Endothelial cell (in vitro differentiated cells): ENCODE results near the gene LRRC74A. TPM values are rescaled to one million over a fixed set of nuclear protein-coding genes. Genes with fewer than 3 reads are reported as not detected.

Experiments
- DNase-seq: peaks from one replicate; pipeline ENCODE4 v3.0.0; 2021; ENCODE audit warnings: low spot score
- H3K27ac Mint-ChIP-seq: one replicate; pipeline ENCODE4 v1.8.0; 2021; ENCODE audit warnings: mixed read lengths, inconsistent platforms; ENCODE audit not compliant: unreplicated experiment
- H3K27me3 Mint-ChIP-seq: one replicate; pipeline ENCODE4 v1.8.0; 2021; ENCODE audit warnings: mild to moderate bottlenecking, moderate library complexity, mixed read lengths, inconsistent platforms; ENCODE audit not compliant: unreplicated experiment
- H3K36me3 Mint-ChIP-seq: one replicate; pipeline ENCODE4 v1.8.0; 2021; ENCODE audit warnings: mild to moderate bottlenecking, low read depth, mixed read lengths, inconsistent platforms; ENCODE audit not compliant: unreplicated experiment
- H3K4me1 Mint-ChIP-seq: one replicate; pipeline ENCODE4 v1.8.0; 2021; ENCODE audit warnings: mild to moderate bottlenecking, mixed read lengths, inconsistent platforms; ENCODE audit not compliant: unreplicated experiment
- H3K4me3 Mint-ChIP-seq: one replicate; pipeline ENCODE4 v1.8.0; 2021; ENCODE audit warnings: mild to moderate bottlenecking, mixed read lengths, inconsistent platforms; ENCODE audit not compliant: unreplicated experiment
- H3K9me3 Mint-ChIP-seq: one replicate; pipeline ENCODE4 v1.8.0; 2021; ENCODE audit warnings: mixed read lengths, inconsistent platforms; ENCODE audit not compliant: unreplicated experiment
- CTCF ChIP-seq: fragments of 200-600 bp; sonication (generic); IDR thresholded peaks from one replicate; pipeline ENCODE4 v1.5.0; 2021; ENCODE audit warnings: antibody characterized with exemption; ENCODE audit not compliant: unreplicated experiment
- total RNA-seq: library from RNA; stranded (reverse); fragmentation: NEBNext Ultra II Directional; extraction: Animal tissue kit (Norgen Biotek cat#: 25700); gene quantifications from one replicate; pipeline ENCODE4 v1.2.1, GENCODE V29; 2021; ENCODE audit not compliant: unreplicated experiment

Gene LRRC74A
- total RNA-seq, 1 donor from 2014 or later = not detected

DNA sequence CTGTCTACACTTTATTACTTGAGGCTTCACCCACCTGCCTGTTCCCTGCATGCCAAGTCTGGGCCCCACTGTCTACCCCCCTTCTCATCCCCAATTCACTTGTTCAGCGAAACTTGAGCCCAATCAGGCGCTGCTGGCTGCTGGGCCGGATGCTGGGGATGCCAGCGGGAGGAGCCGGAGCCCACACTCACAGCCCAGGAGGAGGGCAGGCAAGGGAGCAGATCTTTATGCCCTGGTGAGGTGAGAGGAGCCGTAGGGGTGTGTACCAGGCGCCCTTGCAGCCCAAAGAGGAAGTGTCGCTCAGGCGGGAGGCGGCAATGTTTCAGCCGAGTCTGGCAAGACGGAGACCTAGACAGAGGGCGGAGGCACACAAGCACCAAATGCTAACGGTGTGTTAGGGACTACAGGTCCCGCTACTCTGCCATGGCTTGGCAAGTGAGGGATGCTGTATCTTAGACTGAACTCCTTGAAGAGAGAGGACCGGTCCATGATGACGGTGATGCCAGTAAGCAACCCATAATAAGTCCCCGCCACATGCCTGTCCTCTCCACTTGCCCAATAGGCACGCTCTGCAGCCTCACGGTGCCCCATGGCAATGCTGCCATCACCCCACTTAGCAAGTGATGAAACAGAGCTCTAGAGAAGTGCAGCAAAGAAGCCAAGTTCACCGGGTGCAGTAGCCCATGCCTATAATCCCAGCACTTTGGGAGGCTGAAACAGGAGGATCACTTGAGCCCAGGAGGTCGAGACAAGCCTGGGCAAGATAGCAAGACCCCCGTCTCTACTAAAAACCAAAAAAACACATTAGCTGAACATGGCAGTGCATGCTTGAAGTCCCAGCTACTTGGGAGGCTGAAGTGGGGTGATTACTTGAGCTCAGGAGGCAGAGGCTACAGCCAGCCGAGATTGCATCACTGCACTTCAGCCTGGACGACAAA is 41.6 kb downstream of the LRRC74A start:
- Mint-ChIP-seq H3K27me3 (peaks cover 13% of the 10 kb centered on the region), H3K27ac (no peak overlapping the region), H3K9me3 (no peaks in the 10 kb centered on the region), H3K36me3 (no peaks in the 10 kb centered on the region), H3K4me3 (no peak overlapping the region), H3K4me1 (peaks cover 31% of the 10 kb centered on the region)
- no peak for TF ChIP-seq CTCF
- no peak for DNase-seq

- H3K27me3 Mint-ChIP-seq = peaks cover 10% of the 10 kb centered on the region
- H3K36me3 Mint-ChIP-seq = no peaks in the 10 kb centered on the region
- peaks cover 22% of the 10 kb centered on the region for H3K4me1 Mint-ChIP-seq
Measured at GRCh38 chr14:76868454-76869170, 42.4 kb downstream of the LRRC74A start.

DNA sequence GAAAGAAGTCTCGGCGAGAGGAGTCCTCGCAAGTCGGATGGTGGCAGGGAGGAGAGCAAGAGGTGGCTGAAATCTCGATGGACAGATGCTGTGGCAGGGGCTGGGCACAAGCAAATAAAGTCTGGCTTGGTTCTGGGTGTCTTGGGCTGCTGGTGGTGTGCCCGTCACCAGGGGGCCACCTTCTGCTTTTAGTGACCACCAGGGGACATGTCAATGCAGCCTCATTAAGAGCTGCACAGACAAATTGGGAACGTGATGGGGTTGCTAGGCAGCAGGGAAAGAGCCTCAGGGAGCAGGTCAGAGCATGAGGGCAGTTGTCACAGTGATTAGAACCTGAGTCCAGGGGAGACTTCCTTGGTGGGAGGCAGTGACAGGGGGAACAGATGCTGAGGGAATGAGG is 44.0 kb downstream of the LRRC74A start:
- Mint-ChIP-seq H3K36me3 (no peaks in the 10 kb centered on the region), H3K4me1 (peaks cover 7% of the 10 kb centered on the region), H3K27me3 (peaks cover 7% of the 10 kb centered on the region), H3K27ac (no peak overlapping the region), H3K4me3 (no peak overlapping the region), H3K9me3 (no peaks in the 10 kb centered on the region)
- TF ChIP-seq CTCF = peak; percentile 43
- peak; percentile 44 for DNase-seq

More at GRCh38 chr14:76868454-76869170, 42.4 kb downstream of the LRRC74A start:
- H3K9me3 Mint-ChIP-seq = no peaks in the 10 kb centered on the region
- no peak for DNase-seq
- no peak for TF ChIP-seq CTCF
- no peak overlapping the region for H3K4me3 Mint-ChIP-seq
- no peak overlapping the region for H3K27ac Mint-ChIP-seq

DNA sequence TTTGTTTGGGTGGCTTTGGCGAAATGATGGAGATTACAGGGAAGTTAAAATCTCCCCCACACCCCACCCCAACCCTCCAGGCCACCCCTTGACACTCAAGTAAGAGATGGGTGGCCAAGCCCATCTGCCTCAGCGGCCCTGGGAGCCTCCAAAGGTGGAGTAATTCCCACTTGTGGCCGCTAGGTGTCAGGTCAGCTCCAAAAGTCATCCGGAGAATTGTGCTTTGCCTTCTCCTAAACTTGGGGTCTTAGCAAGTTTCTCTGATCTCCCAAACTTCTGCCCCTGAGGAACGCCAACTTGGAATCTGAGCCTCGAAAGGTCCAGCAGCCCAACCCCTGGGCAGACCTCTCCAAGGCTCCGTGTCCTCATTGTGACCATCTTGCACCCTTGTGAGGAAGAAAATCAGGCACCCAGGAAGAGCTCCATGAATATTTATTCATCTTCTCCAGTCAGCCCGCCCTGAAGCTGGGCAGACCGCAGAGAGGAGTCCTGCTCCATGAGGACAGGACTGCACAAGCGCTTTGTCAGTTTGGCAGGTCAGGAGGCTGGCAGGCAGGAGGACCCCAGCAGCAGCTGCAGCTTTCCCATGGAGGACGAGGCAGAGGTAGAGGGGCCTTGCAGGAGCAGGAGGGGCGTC is 46.7 kb downstream of the LRRC74A start:
- Mint-ChIP-seq H3K27ac (no peak overlapping the region), H3K27me3 (peaks cover 8% of the 10 kb centered on the region), H3K4me3 (no peak overlapping the region), H3K4me1 (no peaks in the 10 kb centered on the region), H3K36me3 (no peaks in the 10 kb centered on the region), H3K9me3 (no peaks in the 10 kb centered on the region)
- peak; percentile 96 for TF ChIP-seq CTCF
- peak; percentile 68 for DNase-seq
